Erythroblast (primary cell): Measurements from ENCODE around the gene SYT15.
"Not testable (repeated sequence)": the region's sequence is repeated elsewhere in the genome, so short reads cannot be mapped to it uniquely, and the experiment has no call there.

Experiments
- GATA1 ChIP-seq: IDR thresholded peaks from 2 replicates; pipeline ENCODE4 v1.6.1; 2011; ENCODE audit warnings: low read depth, mild to moderate bottlenecking, control low read depth, low read length, moderate library complexity
- POLR2A ChIP-seq: IDR thresholded peaks from 2 replicates; pipeline ENCODE4 v1.6.1; 2011; ENCODE audit warnings: mild to moderate bottlenecking, low read length

DNA sequence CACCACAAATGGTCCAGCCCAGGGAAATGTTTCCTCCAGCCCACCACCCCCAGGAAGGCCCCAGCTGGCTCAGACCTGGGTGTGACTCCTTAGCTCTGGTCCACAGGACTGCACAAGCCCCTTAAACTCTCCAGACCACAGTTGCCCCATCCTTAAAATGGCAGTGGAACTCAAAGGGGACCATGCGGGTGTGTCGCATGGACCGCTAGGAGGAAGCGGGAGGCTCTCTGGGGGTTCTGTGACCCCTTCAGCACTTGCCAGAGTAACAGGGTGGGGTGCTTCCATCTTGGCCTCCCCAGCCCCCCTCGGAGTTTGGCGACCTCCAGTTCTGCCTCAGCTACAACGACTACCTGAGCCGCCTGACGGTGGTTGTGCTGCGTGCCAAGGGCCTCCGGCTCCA is 5.3 kb downstream of the SYT15 start:
- not testable (repeated sequence) for TF ChIP-seq POLR2A, GATA1
